ENCODE measurements around the gene TMEM263.
"Not testable (repeated sequence)": the region's sequence is repeated elsewhere in the genome, so short reads cannot be mapped to it uniquely, and the experiment has no call there.

The TMEM263 gene

DNA sequence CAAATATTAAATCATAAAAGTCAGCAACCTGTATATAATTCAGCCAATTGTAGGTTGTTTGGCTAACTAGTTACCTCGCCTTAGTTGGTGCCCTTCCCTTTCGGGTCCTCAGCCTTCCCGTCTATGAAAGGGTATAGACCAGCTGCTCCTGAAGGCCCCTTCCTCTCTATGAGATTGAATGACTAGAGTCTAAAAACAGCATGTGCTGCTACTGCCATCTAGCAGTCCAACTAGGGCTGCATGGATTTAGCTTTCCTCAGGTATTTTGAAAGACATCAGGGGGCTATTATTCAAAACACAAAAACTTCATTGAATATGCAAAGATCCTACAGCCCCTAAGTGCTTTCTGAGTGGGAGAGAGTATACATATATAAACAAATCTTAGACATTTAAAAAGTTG is 37.0 kb upstream of the TMEM263 start:
- Histone ChIP-seq H3K4me3 (ENCODE audit: low read length) (no peak overlapping the region), H3K27me3 (ENCODE audit: control insufficient read depth, insufficient read depth, low read length) (peaks cover 13% of the 10 kb centered on the region)

DNA sequence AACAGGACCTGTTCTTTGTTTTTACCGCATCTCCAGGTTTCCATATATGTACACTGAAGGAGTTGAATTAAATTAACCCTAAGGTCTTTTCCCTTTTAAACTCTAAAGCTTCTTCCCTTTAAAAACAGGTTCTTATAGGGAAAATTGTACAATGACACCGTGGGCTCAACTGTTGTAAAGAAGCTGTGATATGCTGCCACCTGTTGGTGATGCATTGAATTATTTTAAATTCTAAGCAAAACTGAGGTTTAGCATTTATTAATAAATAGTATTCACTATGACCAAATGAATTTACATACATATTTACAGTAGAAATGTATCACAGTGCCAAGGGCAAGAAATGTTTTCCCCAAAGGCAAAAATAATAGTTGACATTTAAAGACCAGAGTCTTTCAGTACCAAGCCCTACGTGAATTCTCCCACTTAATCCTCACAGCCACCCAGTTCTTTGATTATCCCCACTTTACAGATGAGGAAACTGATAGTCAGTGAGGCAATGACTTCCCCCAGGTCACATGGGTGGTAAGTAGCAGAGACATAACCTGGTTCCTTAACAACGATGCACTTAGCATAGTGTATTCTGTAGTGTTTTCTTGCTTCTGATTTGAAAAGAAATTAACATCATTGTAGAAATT is 35.7 kb upstream of the TMEM263 start:
- no peak overlapping the region for H3K4me3 ChIP-seq (ENCODE audit: low read length)
- H3K36me3 ChIP-seq (ENCODE audit: insufficient read depth, low read length) = no peaks in the 10 kb centered on the region
- no peaks in the 10 kb centered on the region for H3K4me1 ChIP-seq (ENCODE audit: control insufficient read depth, insufficient read depth, low read length)
- H3K9ac ChIP-seq (ENCODE audit: low read depth, low read length) = no peak overlapping the region
- H3K4me2 ChIP-seq (ENCODE audit: low read length) = no peak overlapping the region
- peaks cover 13% of the 10 kb centered on the region for H3K27me3 ChIP-seq (ENCODE audit: control insufficient read depth, insufficient read depth, low read length)
- H3K9me3 ChIP-seq (replicated peaks; ENCODE audit: low read length) = no peaks in the 10 kb centered on the region

More for the DNA sequence above, 37.0 kb upstream of the TMEM263 start:
- Histone ChIP-seq H3K4me1 (ENCODE audit: control insufficient read depth, insufficient read depth, low read length) (no peaks in the 10 kb centered on the region), H3K4me2 (ENCODE audit: low read length) (no peak overlapping the region), H3K9me3 (replicated peaks; ENCODE audit: low read length) (no peaks in the 10 kb centered on the region), H3K36me3 (ENCODE audit: insufficient read depth, low read length) (no peaks in the 10 kb centered on the region), H3K9ac (ENCODE audit: low read depth, low read length) (no peak overlapping the region)

- H3K4me2 ChIP-seq (ENCODE audit: low read length); H3K9ac ChIP-seq (ENCODE audit: low read depth, low read length); H3K27me3 ChIP-seq (ENCODE audit: control insufficient read depth, insufficient read depth, low read length); H3K4me1 ChIP-seq (ENCODE audit: control insufficient read depth, insufficient read depth, low read length); H3K4me3 ChIP-seq (ENCODE audit: low read length); H3K36me3 ChIP-seq (ENCODE audit: insufficient read depth, low read length); H3K9me3 ChIP-seq (replicated peaks; ENCODE audit: low read length): not testable (repeated sequence)
Observed at GRCh38 chr12:106921976-106922375, 33.7 kb upstream of the TMEM263 start.

DNA sequence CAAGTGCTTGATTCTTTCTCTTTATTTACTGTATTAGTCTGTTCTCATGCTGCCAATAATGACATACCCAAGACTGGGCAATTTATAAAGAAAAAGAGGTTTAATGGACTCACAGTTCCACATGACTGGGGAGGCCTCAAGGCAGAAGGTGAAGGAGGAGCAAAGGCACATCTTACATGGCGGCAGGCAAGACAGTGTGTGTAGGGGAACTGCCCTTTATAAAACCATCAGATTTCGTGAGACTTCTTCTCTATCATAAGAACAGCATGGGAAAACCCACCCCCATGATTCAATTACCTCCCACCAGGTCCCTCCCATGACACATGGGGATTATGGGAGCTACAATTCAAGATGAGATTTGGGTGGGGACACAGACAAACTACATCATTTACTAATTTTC is 32.1 kb upstream of the TMEM263 start:
- H3K4me1 ChIP-seq (ENCODE audit: control insufficient read depth, insufficient read depth, low read length); H3K36me3 ChIP-seq (ENCODE audit: insufficient read depth, low read length); H3K4me2 ChIP-seq (ENCODE audit: low read length); H3K4me3 ChIP-seq (ENCODE audit: low read length); H3K9ac ChIP-seq (ENCODE audit: low read depth, low read length); H3K9me3 ChIP-seq (replicated peaks; ENCODE audit: low read length); H3K27me3 ChIP-seq (ENCODE audit: control insufficient read depth, insufficient read depth, low read length): not testable (repeated sequence)

DNA sequence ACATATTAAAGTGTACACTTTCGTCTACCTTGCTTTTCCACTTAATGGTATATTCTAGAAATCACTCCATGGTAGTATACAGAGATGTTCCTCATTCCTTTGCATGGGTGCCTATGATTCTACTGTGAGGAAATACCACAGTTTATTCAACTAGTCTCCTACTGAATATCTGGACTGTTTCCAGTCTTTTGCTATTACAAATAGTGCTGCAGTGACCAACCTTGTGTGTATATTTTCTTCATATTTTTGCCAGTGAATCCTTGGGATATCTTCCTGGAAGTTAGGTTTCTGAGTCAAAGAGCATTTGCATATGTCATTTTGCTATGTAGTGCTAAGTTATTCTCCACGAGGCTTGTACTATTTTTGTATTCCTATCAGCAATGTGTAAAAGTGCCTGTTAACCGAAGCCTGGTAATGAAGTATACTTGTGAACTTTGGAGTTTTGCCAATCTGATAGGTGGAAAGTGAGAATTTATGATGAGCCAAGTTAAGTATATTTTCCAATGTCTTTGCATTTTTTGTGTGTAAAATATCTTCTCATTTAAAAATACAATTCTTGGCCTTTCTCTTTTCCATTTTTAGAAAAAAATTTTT is 31.3 kb upstream of the TMEM263 start:
- Histone ChIP-seq H3K4me1 (ENCODE audit: control insufficient read depth, insufficient read depth, low read length) (no peaks in the 10 kb centered on the region), H3K4me2 (ENCODE audit: low read length) (no peak overlapping the region), H3K9me3 (replicated peaks; ENCODE audit: low read length) (no peaks in the 10 kb centered on the region), H3K9ac (ENCODE audit: low read depth, low read length) (no peak overlapping the region), H3K27me3 (ENCODE audit: control insufficient read depth, insufficient read depth, low read length) (peaks cover 10% of the 10 kb centered on the region), H3K4me3 (ENCODE audit: low read length) (no peak overlapping the region), H3K36me3 (ENCODE audit: insufficient read depth, low read length) (no peaks in the 10 kb centered on the region)

GRCh38 chr12:106926657-106927056 is 29.1 kb upstream of the TMEM263 start:
- no peak overlapping the region for H3K9ac ChIP-seq (ENCODE audit: low read depth, low read length)
- no peaks in the 10 kb centered on the region for H3K36me3 ChIP-seq (ENCODE audit: insufficient read depth, low read length)
- no peaks in the 10 kb centered on the region for H3K4me1 ChIP-seq (ENCODE audit: control insufficient read depth, insufficient read depth, low read length)
- H3K27me3 ChIP-seq (ENCODE audit: control insufficient read depth, insufficient read depth, low read length) = peaks cover 5% of the 10 kb centered on the region
- H3K9me3 ChIP-seq (replicated peaks; ENCODE audit: low read length) = no peaks in the 10 kb centered on the region
- no peak overlapping the region for H3K4me3 ChIP-seq (ENCODE audit: low read length)
- no peak overlapping the region for H3K4me2 ChIP-seq (ENCODE audit: low read length)

GRCh38 chr12:106934277-106934676 is 21.4 kb upstream of the TMEM263 start:
- Histone ChIP-seq H3K4me3 (ENCODE audit: low read length) (no peak overlapping the region), H3K27me3 (ENCODE audit: control insufficient read depth, insufficient read depth, low read length) (no peaks in the 10 kb centered on the region), H3K36me3 (ENCODE audit: insufficient read depth, low read length) (no peaks in the 10 kb centered on the region), H3K9me3 (replicated peaks; ENCODE audit: low read length) (no peaks in the 10 kb centered on the region), H3K4me2 (ENCODE audit: low read length) (no peak overlapping the region), H3K9ac (ENCODE audit: low read depth, low read length) (no peak overlapping the region), H3K4me1 (ENCODE audit: control insufficient read depth, insufficient read depth, low read length) (no peaks in the 10 kb centered on the region)

DNA sequence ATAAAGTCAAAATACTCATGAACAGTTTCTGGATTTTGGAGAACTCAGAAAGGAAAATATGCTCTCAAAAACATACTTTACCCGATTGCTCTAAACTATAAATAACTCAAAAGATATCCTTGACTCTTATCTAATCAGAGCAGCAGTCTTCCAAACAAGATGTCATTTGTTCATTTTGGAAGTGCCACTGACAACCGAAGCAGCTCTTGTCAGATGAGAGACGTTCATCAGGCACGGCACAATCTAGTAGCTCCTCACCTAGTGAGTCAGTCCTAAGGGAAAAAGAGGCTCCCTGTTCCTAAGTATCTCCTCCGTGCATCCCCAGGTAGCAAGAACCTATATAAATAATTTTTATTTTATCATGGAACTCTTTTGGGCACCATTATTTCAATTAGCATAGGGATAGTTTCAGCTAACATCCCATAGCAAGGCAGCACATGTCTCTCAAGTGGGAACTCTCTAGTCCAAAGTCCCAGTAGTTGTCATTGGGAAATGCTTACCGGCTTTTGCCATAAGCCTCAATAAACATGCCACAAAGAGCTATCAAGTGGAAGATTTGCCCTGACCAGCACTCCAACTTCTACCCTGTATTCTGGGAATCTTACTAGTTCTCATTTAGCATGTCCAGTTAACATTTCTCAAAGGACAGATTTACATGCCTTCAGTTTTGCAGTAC is 14.1 kb upstream of the TMEM263 start:
- H3K9ac ChIP-seq (ENCODE audit: low read depth, low read length) = no peak overlapping the region
- H3K4me1 ChIP-seq (ENCODE audit: control insufficient read depth, insufficient read depth, low read length) = no peaks in the 10 kb centered on the region
- no peaks in the 10 kb centered on the region for H3K27me3 ChIP-seq (ENCODE audit: control insufficient read depth, insufficient read depth, low read length)

DNA sequence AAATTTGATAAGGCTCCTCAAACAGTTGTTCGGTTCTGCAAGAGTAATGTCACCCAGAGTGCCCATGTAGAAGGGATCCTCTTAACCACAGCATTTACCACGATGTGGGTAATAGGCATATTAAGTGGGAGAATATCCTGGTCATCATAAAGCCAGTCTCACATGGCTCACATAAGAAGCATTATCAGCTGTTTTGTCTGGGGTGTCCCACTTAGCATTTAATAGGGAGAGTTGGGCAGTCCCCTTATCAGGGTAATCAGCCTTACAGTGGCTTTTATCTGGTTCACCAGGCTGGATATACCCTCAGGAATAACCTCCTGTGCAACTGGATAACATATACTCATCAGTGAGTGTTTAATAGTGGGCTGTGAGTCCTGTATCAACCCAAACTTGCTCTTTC is 12.9 kb upstream of the TMEM263 start:
- Histone ChIP-seq H3K4me1 (ENCODE audit: control insufficient read depth, insufficient read depth, low read length) (no peaks in the 10 kb centered on the region), H3K36me3 (ENCODE audit: insufficient read depth, low read length) (no peaks in the 10 kb centered on the region), H3K4me3 (ENCODE audit: low read length) (no peak overlapping the region), H3K4me2 (ENCODE audit: low read length) (no peak overlapping the region), H3K9ac (ENCODE audit: low read depth, low read length) (no peak overlapping the region), H3K27me3 (ENCODE audit: control insufficient read depth, insufficient read depth, low read length) (no peaks in the 10 kb centered on the region), H3K9me3 (replicated peaks; ENCODE audit: low read length) (no peaks in the 10 kb centered on the region)

More for the DNA sequence above, 14.1 kb upstream of the TMEM263 start:
- Histone ChIP-seq H3K9me3 (replicated peaks; ENCODE audit: low read length) (no peaks in the 10 kb centered on the region), H3K36me3 (ENCODE audit: insufficient read depth, low read length) (no peaks in the 10 kb centered on the region), H3K4me2 (ENCODE audit: low read length) (no peak overlapping the region), H3K4me3 (ENCODE audit: low read length) (no peak overlapping the region)

GRCh38 chr12:106945261-106945851 is 10.4 kb upstream of the TMEM263 start:
- no peaks in the 10 kb centered on the region for H3K36me3 ChIP-seq (ENCODE audit: insufficient read depth, low read length)
- no peak overlapping the region for H3K4me3 ChIP-seq (ENCODE audit: low read length)
- H3K4me2 ChIP-seq (ENCODE audit: low read length) = no peak overlapping the region
- no peaks in the 10 kb centered on the region for H3K4me1 ChIP-seq (ENCODE audit: control insufficient read depth, insufficient read depth, low read length)
- no peak overlapping the region for H3K9ac ChIP-seq (ENCODE audit: low read depth, low read length)
- H3K9me3 ChIP-seq (replicated peaks; ENCODE audit: low read length) = no peaks in the 10 kb centered on the region
- H3K27me3 ChIP-seq (ENCODE audit: control insufficient read depth, insufficient read depth, low read length) = no peaks in the 10 kb centered on the region

DNA sequence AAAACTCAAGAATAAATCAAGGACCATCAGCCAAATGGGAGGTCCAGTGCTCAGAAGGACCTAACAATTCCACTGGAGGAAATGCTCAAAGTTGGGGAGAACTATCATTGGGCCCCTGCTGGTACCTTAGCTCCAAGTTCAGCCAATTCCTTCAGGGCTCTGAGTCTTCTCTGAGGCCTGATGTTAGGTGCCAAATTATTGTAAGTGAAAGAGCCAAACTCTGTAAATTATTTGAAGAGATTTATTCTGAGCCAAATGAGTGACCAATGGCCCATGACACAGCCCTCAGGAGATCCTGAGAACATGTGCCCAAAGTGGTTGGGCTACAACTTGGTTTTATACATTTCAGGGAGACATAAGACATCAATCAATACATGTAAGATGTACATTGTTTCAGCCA is 8.2 kb upstream of the TMEM263 start:
- no peak overlapping the region for H3K9ac ChIP-seq (ENCODE audit: low read depth, low read length)
- H3K27me3 ChIP-seq (ENCODE audit: control insufficient read depth, insufficient read depth, low read length) = no peaks in the 10 kb centered on the region
- no peaks in the 10 kb centered on the region for H3K4me1 ChIP-seq (ENCODE audit: control insufficient read depth, insufficient read depth, low read length)
- no peak overlapping the region for H3K4me2 ChIP-seq (ENCODE audit: low read length)
- H3K9me3 ChIP-seq (replicated peaks; ENCODE audit: low read length) = no peaks in the 10 kb centered on the region
- H3K4me3 ChIP-seq (ENCODE audit: low read length) = no peak overlapping the region
- no peaks in the 10 kb centered on the region for H3K36me3 ChIP-seq (ENCODE audit: insufficient read depth, low read length)
